Measurements from ENCODE around the gene ZNF319. TPM values are rescaled to one million over a fixed set of nuclear protein-coding genes. Genes with fewer than 3 reads are reported as not detected.

The ZNF319 gene
- total RNA-seq, 1 experiment from 2014 or later: 5.5 TPM

DNA sequence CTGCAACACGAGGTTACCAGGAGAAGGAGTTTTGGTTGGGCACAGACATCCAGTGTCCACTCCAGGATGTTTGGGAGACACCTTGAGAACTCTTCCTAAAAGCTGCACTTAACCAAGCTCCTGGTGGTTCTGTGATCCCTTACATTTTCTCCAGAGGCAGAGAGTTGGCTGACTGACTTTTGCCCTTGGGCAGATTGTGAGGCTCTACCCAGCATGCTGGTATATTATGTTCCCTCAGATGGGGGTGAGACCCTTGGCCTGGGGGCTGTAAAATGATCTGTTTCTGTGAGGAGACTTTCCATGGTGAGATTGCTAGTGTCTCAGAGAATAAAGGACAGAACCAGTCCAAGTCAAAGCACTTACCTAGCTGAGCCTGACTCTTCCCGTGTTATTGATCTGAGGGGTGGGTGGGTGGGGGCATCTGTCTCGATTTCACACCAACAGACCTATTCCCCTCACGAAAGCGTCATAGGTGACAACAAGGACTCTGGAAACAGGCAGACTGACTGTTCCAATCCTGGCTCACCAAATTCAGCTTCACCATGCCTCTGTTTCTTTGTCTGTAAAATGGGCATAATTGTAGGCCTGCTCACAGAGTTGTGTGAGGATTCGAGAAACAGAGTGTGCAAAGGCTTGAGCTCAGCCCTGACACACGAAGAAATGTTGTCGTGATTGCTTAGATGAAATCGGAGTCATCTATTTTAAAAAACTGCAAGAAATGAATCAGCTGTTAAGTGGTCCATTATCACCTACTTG is 12.9 kb upstream of the ZNF319 start:
- Mint-ChIP-seq H3K4me3 (no peak overlapping the region), H3K36me3 (peaks cover 18% of the 10 kb centered on the region), H3K4me1 (peaks cover 13% of the 10 kb centered on the region), H3K27ac (no peak overlapping the region), H3K9me3 (no peaks in the 10 kb centered on the region), H3K27me3 (ENCODE audit: low read depth) (no peaks in the 10 kb centered on the region)
- DNase-seq (ENCODE audit: low spot score) (no peak), ATAC-seq (no peak)
- TF ChIP-seq, protein P1, sequence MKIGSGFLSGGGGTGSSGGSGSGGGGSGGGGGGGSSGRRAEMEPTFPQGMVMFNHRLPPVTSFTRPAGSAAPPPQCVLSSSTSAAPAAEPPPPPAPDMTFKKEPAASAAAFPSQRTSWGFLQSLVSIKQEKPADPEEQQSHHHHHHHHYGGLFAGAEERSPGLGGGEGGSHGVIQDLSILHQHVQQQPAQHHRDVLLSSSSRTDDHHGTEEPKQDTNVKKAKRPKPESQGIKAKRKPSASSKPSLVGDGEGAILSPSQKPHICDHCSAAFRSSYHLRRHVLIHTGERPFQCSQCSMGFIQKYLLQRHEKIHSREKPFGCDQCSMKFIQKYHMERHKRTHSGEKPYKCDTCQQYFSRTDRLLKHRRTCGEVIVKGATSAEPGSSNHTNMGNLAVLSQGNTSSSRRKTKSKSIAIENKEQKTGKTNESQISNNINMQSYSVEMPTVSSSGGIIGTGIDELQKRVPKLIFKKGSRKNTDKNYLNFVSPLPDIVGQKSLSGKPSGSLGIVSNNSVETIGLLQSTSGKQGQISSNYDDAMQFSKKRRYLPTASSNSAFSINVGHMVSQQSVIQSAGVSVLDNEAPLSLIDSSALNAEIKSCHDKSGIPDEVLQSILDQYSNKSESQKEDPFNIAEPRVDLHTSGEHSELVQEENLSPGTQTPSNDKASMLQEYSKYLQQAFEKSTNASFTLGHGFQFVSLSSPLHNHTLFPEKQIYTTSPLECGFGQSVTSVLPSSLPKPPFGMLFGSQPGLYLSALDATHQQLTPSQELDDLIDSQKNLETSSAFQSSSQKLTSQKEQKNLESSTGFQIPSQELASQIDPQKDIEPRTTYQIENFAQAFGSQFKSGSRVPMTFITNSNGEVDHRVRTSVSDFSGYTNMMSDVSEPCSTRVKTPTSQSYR (CRISPR knock-in tag; IDR thresholded peaks at IDR 0.05): no peak
- TF ChIP-seq ATF1 (CRISPR knock-in tag; IDR thresholded peaks at IDR 0.05): no peak
- no peak for TF ChIP-seq SMAD3 (CRISPR knock-in tag; IDR thresholded peaks at IDR 0.05; ENCODE audit: borderline replicate concordance)
- no peak for TF ChIP-seq TCF7 (CRISPR knock-in tag; IDR thresholded peaks at IDR 0.05; ENCODE audit: low read depth)
- TF ChIP-seq, protein P2, sequence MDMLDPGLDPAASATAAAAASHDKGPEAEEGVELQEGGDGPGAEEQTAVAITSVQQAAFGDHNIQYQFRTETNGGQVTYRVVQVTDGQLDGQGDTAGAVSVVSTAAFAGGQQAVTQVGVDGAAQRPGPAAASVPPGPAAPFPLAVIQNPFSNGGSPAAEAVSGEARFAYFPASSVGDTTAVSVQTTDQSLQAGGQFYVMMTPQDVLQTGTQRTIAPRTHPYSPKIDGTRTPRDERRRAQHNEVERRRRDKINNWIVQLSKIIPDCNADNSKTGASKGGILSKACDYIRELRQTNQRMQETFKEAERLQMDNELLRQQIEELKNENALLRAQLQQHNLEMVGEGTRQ (CRISPR knock-in tag; IDR thresholded peaks at IDR 0.05): no peak
- TF ChIP-seq, protein P3, sequence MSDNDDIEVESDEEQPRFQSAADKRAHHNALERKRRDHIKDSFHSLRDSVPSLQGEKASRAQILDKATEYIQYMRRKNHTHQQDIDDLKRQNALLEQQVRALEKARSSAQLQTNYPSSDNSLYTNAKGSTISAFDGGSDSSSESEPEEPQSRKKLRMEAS (CRISPR knock-in tag; IDR thresholded peaks at IDR 0.05): no peak
- TF ChIP-seq SP1 (CRISPR knock-in tag; conservative IDR thresholded peaks at IDR 0.05): no peak
- TF ChIP-seq, protein P4, sequence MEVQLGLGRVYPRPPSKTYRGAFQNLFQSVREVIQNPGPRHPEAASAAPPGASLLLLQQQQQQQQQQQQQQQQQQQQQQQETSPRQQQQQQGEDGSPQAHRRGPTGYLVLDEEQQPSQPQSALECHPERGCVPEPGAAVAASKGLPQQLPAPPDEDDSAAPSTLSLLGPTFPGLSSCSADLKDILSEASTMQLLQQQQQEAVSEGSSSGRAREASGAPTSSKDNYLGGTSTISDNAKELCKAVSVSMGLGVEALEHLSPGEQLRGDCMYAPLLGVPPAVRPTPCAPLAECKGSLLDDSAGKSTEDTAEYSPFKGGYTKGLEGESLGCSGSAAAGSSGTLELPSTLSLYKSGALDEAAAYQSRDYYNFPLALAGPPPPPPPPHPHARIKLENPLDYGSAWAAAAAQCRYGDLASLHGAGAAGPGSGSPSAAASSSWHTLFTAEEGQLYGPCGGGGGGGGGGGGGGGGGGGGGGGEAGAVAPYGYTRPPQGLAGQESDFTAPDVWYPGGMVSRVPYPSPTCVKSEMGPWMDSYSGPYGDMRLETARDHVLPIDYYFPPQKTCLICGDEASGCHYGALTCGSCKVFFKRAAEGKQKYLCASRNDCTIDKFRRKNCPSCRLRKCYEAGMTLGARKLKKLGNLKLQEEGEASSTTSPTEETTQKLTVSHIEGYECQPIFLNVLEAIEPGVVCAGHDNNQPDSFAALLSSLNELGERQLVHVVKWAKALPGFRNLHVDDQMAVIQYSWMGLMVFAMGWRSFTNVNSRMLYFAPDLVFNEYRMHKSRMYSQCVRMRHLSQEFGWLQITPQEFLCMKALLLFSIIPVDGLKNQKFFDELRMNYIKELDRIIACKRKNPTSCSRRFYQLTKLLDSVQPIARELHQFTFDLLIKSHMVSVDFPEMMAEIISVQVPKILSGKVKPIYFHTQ (CRISPR knock-in tag; IDR thresholded peaks at IDR 0.05): no peak
- no peak for TF ChIP-seq MYBL2 (CRISPR knock-in tag; IDR thresholded peaks at IDR 0.05)
- TF ChIP-seq, protein P5, sequence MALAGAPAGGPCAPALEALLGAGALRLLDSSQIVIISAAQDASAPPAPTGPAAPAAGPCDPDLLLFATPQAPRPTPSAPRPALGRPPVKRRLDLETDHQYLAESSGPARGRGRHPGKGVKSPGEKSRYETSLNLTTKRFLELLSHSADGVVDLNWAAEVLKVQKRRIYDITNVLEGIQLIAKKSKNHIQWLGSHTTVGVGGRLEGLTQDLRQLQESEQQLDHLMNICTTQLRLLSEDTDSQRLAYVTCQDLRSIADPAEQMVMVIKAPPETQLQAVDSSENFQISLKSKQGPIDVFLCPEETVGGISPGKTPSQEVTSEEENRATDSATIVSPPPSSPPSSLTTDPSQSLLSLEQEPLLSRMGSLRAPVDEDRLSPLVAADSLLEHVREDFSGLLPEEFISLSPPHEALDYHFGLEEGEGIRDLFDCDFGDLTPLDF (CRISPR knock-in tag; IDR thresholded peaks at IDR 0.05): no peak
- TF ChIP-seq RORB (CRISPR knock-in tag; IDR thresholded peaks at IDR 0.05): no peak
- no peak for TF ChIP-seq PRRX2 (CRISPR knock-in tag; IDR thresholded peaks at IDR 0.05)
- CTCF ChIA-PET: interaction anchor here (1.7 to 2.4 kb wide), 3 partner anchors 19 to 109 kb away, joined by 6 to 8 read pairs (median 8); no protein-coding TSS in a partner anchor
- POLR2A ChIA-PET: no interaction called here

DNA sequence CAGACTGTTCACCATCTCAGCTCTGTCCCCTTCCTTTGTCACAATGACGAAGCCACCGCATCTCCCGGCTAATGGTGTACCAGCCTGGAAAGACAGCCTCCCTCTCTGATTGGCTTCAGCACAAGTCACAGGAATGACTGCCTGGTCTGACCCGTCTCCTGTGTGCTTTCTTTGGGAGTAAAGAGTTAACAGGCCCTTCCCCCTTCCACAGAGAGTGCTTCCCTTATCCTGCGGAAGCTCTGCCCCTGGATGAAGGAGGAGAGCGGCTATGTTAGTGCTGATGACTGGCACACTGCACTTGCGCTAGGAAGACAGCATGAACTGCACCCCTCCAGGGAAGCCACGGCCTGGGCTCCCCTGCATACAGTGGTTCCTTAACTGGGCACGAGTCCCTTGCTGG is 12.0 kb upstream of the ZNF319 start:
- Mint-ChIP-seq H3K36me3 (peaks cover 18% of the 10 kb centered on the region), H3K9me3 (no peaks in the 10 kb centered on the region), H3K27me3 (ENCODE audit: low read depth) (no peaks in the 10 kb centered on the region), H3K4me1 (peaks cover 13% of the 10 kb centered on the region), H3K4me3 (no peak overlapping the region), H3K27ac (no peak overlapping the region)
- ChIA-PET POLR2A (interaction anchor here (0.5 kb wide), 1 partner anchor 509 kb away, joined by 4 read pairs; no protein-coding TSS in a partner anchor), CTCF (interaction anchor here (0.9 to 2.4 kb wide), 2 partner anchors 85 to 110 kb away, joined by 3 to 8 read pairs; no protein-coding TSS in a partner anchor)
- DNase-seq (ENCODE audit: low spot score): no peak
- ATAC-seq: peak; percentile 47
- TF ChIP-seq FOXP1 (CRISPR knock-in tag; IDR thresholded peaks at IDR 0.05; ENCODE audit: borderline replicate concordance) (no peak), ATF1 (CRISPR knock-in tag; IDR thresholded peaks at IDR 0.05) (no peak), GRHL2 (CRISPR knock-in tag; IDR thresholded peaks at IDR 0.05; ENCODE audit: insufficient replicate concordance, severe bottlenecking) (no peak), NFE2L1 (CRISPR knock-in tag; IDR thresholded peaks at IDR 0.05) (no peak)
